Measurements from ENCODE around the gene AQP7.
"Not testable (repeated sequence)": the region's sequence is repeated elsewhere in the genome, so short reads cannot be mapped to it uniquely, and the experiment has no call there.

The AQP7 gene

DNA sequence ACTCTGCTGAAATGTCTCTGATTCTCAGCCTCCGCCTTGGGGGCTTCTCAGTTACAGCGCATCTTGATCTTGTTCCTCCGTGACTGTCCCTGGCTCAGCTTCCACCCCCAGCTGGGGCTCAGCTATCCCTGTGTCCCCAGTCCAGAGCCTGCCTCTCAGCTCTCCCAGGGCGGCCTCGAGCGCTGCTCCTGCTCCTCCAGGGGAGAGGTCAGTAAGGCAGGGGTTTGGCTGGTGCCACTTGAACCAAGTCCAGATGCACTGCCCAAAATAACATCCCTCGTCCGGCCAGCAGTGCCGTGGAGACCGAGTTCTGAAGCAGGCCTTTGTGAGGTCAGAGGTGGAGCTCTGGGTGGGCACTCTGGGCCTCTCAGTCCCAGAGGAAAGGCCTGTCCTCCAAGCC lies at the start of gene AQP7:
Gene AQP7 (minus strand): TSS at position 198 of the 400 bp plus-strand sequence. CDS start 1,306 bp downstream, outside the sequence.
- not testable (repeated sequence) for FAIRE-seq

DNA sequence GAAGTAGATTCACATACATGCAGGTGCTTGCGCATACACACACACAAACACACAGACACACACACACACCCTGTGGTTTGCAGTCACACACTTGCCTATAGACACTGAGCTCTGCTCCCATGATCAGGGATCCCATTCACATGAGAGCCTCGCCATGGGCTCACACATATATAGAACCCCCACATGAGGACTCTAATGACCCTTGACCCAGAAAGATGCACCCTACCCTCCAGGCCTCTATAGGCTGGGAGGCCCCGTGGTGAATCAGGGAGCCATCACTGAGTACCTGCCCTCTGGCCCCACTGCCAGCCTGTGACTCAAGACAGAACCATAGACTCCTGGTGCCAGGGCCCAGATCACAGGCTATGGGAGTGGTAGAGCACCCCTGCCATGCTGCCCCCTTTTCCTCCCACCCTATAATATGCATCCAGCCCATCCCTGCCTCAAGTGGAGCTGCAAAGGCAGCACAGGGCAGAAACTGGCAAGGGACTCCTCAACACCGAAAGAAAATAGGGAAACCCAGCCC lies 48.3 kb upstream of the AQP7 start:
- no peak for FAIRE-seq

DNA sequence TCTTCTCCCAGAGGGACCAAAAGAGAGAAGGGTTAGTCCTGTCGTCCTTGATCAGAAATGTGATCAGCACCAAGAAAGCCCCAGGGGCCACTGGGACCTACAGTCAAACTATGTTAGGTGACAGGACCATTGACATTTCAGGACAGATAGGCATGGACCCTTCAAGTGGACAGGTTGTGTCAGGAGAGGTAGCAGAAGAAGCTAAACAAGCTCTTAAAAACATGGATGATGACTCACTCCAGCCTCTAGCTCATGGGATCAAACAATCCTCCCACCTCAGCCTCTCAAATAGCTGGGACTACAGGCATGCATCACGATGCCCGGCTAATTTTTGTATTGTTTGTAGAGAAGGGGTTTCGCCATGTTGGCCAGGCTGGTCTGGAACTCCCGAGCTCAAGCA lies 47.3 kb upstream of the AQP7 start:
- no peak for FAIRE-seq

DNA sequence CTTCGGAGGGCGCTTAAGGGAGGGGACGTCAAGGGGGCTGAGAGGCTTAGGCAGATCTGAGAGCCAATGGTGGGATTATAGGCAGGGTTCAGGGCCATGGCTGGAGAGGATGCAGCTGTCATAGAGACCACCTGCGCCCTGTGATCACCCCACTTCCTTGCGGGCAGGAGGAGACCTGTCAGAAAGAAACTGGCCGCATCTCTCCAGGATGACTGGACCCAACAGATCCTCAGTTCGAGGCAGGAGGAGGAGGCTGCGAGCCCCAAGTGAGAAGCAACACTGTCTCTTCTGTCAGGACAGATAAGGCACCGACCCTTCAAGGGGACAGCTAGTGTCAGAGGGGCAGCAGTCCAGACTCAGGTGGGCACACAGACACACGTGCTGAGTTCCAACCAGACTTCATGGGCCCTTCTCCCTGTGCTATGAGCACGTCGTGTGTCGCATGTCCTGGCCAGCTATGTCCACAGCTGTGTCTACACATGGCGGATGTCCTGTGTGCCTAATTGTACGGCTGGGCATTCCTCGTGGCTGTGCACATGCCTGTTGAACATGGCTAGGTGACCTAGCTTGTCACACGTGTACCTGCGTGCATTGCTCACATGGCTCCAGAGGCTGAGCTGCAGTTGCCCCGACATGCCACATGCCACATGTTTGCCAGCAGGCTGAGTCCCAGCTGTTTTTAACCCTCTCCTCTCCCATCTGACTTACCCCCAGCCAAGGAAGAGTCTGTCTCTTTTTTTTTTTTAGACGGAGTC lies 45.6 kb upstream of the AQP7 start:
- FAIRE-seq, result no peak

DNA sequence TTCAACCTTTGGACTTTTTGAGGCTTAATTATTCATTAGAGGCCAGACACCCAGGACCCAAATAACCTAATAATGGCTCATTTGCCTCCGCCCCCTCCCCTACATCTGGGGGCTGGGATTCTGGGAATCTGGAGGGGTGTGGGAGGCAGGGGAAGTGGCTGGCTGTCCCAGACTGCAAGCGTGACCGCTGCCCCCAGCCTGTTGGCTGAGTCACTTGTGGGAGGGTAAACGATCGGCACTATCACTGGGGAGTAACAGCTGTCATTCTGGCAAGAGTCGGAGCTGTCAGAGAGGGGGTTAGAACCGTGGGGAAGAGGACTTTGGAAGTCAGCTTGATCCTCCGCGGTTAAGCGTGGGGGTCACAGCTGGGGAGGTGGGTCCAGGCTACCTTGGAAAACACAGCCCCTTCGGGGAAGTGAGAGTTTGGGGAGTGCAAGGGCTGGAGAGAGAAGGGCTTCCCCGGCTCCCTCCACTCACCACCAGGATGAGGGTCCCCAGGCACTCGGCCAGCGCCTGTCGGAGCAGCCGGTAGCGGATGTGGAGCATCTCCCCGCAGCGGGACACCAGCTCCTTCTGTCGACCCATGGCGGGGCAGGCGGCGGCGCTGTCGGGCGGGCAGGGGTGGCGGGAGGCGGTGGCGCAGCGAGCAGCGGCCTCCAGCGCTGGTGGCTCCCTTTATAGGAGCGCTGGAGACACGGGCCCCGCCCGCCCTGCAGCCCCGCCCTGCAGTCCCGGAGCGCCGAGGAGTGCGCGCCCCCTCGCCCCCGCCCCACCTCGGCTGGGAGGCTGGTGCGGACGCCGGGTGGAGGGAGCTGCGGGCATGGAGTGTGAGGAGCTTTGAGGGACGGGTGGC lies 44.8 kb upstream of the AQP7 start, which contains the start of gene AQP3:
Gene AQP3 (minus strand): TSS at position 648 of the 853 bp plus-strand sequence. CDS start 63 bp downstream, at position 585.
- FAIRE-seq, result no peak

DNA sequence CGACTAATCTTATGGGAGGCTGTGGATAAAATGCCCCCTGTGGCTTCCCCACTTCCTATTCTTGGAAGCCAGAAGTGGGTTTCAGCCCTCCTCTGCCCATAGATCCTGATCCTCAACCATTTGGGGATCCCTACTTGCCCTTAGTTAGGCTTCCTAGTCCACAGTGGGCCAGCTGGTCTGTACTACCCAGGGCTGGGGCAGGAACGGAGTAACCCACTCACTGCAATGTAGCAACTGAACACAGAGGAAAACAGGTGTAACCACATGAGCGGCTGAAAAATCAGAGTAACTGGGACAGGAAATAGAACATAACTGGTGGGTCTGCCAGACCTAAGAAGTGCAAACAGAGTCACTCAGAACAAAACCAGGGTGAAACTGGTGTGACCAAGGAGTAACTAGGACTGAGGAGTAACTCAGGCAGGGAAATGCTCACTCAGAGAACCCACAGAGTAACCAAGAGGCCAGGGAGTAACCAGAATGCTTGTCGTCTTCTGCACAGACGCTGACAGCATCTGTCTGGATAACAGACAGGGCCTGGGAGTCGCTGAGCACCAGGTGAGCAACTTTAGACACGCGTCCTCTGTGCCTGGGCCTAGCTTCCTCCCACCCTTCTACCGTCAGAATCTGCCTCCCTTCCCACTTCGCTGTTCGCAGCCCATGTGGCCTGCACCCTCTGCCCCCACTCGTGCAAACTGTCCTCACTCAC lies 44.0 kb upstream of the AQP7 start:
- no peak for FAIRE-seq

DNA sequence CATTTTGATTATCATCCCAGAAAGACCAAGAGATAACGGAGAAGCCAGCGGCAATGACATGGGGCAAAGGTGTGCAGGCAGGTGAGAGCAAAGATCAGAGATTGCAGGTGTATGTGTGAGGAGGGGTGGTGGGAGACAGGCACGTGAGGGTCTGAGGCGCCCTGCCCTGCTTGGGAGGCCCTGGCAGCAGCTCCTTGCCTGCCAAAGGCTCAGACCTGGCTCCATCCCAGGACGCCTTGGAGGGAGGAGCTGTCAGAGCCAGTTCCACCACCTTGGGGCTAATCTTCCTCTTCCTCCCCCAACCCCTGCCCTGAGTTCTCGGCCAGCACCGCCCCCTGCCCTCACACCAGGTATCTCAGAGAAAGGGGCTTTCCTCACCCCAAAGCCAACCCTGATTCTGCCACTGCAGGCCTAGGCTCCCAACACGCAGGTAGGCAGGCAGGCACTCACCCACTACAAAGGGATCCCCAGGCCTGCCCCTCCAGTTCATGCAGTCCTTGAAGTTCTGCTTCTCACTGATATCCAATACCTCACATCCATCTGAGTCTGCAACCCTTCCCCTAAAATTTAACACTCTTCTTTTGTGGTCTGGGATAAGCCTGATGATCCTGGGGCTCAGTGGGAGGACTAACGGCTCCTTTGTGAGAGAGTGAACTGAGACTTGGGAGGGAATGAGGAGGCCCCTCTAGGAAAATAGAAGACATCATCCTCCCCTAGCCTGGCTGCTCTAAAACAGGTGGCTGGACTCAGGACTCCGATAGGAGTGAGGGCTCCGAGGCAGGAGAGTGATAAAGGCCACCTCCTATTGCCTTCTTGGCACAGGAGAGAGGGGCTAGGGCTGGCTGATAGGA lies 43.2 kb upstream of the AQP7 start:
- FAIRE-seq, result no peak

DNA sequence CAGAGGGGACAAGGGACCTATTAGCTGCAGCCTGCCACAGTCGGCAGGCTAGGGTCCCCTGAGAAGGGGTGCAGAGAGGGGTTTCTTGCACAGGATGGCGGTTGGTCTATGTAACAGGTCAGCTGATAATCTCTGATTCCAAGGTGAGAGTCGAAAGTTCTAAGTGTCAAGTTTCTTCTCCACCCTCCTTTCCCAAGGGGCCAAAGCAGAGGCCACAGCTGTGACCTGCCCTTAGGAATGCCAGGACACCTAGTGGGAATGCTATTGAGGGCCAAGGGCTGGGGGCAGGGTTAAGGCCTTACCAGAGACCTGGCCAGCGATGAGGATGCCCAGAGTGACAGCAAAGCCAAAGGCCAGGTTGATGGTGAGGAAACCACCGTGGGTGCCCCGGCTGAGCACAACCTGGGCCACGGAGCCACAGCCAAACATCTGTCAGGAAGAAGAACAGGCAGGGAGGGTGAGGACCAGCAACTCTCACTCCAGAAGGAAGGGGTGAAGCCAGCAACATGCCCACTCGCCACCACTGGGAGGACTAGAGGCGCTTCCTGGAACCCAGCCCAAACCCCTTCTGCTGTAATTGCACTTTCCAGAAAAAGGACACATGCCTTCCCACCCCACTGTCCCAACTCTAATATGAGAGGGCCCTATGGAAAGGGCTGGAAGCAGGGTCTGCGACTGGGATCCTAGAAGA lies 41.2 kb upstream of the AQP7 start:
- FAIRE-seq, result no peak

DNA sequence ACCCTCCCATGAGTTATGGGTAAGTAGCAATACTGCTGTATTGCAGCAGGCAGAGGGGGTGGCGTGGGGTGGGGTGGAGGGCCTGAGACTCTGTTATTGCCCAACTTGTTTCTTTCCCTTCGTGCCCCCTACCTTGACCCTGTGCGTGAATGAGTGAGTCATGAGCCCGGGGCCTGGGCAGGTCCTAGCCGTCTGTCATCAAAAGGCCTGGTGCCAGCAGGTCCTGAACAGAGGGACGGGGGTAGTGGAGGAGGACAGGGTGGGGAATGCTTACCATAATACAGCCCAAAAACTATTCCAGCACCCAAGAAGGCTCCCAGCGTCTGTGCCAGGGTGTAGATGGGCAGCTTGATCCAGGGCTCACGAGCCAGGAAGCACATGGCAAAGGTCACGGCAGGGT lies 40.7 kb upstream of the AQP7 start:
- FAIRE-seq, result no peak

DNA sequence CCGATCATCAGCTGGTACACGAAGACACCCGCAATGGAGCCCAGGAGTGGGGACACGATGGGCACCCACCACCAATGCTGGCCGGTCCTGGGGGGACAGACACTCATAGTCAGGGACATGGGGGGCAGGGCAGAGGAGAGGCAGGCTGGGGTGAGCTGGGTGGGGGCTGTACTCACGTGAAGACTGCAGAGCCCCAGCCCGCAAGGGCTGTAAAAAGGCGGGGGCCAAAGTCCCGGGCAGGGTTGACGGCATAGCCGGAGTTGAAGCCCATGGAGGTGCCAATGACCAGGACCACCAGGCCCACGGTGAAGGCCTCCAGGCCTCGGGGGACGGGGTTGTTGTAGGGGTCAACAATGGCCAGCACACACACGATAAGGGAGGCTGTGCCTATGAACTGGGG lies 39.8 kb upstream of the AQP7 start:
- FAIRE-seq, result no peak

DNA sequence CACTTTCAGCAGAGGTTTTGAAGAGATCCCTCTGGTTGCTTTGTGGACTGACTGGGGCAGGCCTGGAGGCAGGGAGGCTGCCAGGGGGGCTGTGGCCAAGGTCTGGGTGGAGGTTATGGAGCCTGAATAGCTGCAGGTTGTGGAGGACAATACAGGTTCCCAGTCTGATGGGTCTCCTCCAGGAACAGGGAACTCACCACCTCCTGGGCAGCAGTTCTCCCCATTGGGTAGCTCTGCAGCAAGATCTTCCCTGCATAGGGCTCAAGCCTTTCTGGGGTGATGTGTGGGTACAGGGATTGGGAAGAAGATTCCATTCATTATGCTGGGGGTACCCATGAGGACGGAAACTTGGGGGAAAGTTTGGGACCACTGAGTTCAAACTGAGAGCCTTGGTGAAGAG lies 38.2 kb upstream of the AQP7 start:
- no peak for FAIRE-seq

DNA sequence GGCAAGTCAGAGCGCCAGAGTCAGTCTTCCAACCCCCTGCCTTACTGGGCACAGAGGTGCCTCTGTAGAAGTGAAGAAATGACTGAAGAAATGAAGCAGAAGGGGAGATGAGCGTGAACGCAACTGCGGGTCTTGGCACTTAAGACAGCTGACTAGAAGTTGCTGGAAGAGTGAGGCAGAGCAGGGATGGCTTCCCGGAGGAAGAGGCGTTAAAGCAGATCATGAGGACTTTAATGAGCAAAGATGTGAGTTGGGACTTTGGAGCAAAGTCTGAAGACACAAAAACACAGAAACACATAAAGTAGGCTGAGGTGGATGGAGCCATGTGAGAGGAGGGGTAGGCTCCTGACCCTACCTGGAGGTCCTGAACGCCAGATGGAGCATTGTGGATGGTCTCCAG lies 37.8 kb upstream of the AQP7 start:
- FAIRE-seq, result no peak

DNA sequence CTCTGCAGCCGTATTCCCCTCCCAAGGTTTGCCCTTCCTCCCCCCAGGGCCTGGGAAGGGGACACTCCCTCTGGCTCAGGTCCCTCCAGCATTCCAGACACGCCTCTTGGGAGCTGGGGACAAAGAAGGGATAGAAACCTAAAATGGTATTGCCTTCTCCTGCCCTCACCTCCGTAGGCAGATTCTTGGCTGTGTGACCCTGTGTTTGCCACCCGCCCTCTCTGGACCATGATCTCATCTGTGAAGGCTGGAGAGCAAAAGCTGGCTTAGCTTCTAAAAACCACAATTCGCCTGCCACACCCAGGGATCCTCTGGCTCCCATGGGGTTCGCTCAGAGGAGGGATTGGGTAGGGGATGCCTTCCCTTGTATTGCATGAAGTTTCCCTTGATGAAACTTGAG lies 37.4 kb upstream of the AQP7 start:
- FAIRE-seq, result no peak

DNA sequence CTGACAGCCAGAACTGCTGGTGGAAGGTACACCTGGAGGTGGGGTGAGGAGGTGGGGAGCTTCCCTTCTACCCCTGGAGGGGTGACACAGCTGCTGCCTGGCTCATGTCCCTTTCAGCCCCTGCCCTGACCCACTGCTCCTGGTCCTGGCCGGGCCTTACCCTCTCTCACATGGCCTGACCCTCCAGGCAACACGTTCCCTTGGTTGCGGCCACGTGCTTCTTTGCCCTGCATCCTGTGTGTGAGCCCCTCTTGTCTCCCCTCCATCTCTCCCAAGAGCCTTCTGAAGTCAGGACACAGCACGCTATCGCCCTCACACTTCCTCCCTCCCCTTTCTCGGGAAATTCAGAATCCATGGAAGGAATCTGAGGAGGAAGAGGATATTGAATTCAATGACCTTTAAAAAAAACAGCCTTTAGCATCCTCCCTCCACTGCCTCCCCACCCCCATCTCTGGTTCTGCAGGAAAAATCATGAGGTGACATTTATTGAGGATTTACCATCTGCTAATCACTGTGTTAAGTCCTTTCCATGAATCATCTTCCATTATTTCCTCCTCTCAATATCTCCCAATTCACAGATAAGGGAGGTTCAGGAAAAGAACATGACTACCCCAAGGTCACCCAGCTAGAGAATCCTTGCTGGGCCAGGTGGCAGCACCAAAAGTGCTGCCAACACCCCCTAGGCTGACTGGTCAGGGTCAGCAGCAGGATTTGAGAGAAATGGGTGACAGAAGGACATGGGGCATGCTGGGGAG lies 36.7 kb upstream of the AQP7 start:
- FAIRE-seq, result no peak

DNA sequence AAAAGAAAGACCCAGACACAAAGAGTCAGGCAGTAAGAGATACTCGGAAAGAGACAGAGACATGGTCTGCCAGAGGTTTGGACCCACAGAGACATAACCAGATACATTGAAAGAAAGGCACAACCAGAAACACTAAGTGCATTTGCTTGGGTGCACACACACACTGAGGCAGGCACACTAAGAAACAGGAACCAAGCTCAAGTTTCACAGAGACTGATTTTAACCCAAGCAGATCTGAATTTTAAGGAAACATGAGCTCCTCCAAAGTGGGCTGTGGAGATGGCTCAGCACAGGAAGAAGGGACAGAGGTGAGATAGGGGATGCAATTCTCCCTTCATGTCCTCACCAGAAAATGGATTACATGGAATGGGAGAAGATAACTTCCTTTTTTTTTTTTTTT lies 35.5 kb upstream of the AQP7 start:
- FAIRE-seq, result no peak

DNA sequence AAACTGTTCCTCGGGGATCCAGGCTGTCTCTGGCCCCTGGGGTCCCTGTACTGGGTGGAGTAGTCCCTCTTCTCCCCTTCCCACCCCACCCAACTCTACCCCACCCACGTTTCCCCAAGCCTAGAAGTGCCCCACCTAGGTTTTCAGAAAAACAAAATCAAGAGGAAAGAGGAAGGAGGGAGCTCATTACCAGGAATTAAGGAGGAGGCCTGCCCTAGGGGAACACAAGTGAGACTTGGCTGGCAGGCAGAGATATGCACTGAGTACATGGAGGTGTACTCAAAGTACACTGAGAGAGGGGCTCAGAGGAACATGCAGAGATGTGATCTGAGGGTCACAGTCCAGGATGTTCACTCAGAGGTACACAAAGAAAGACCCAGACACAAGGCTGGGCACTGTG lies 34.8 kb upstream of the AQP7 start:
- FAIRE-seq, result no peak

DNA sequence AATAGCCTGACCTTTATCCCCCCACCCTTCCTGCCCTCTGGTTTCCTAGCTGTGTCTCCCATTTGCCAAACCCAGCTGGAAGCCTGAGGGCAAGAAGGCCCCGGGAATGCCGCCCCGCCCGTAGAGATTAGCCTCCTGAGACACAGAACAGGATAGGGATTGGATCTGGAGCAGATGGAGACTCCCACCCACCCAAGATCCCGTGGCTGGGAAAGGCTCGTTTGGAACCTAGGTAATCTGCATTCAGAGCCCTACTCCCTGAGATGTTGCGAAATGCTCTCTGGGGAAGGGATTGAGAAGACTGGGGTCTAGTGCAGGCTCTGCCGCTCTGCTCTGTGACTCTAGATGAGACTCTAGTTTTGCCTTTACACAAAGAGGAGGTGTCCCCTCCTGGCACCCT lies 34.1 kb upstream of the AQP7 start:
- FAIRE-seq, result no peak

DNA sequence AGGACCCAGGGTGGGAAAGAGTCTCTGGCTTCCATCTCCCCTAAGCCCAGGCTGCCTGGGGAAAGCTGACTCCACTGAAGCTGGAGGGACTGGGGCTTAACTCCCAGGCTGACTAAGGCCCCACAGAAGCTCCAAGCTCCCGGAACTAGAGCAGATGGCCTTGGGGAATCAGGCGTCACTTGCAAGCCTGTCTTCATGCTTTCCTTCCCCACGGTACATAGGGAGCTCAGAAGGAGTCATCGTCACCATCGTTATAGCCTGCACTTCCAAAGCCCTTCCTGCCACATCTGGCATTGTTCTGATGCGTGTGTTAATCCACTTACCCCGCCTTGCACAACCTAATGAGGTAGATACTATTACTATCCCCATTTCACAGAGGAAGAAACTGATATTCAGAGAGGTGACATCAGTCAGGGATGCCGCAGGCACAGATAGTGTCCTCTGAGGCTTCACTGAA lies 33.5 kb upstream of the AQP7 start:
- FAIRE-seq, result no peak

DNA sequence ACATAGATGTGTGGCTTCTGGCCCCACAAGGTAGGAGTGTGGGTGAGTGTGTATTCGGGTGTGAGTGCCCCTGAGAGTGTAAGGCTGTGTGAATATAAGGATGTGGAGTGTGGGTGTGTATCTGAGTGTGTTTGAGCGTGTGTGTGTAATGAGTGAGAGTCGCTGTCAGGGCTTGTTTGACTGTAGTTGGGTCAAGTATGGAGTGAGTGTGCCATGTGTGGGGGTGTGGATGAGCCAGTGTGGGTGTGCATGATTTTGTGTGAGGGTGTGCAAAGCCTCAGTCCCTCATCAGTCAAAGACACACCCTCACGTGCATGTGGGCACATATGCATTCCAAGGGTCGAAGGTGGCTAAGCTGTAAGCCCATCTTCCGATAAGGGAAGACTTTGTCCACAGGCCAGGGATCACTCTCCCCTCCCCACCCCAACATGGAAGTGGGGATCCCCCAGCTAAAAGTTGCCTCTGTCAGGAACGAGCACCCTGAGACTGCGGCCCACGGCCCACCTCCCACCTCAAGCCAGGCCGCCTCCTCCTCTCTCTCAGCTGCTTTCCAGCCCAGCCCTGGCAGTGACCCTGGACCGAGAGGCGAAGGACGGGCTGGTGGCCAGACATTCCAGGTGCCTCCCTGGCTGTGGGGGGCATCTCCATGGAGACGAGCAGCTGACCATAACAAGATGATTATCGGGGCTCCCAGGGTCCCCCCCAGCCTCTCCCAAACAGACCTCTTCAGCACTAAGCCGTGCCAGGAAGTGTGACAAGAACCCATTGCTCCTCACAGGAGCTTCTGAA lies 32.1 kb upstream of the AQP7 start:
- no peak for FAIRE-seq

DNA sequence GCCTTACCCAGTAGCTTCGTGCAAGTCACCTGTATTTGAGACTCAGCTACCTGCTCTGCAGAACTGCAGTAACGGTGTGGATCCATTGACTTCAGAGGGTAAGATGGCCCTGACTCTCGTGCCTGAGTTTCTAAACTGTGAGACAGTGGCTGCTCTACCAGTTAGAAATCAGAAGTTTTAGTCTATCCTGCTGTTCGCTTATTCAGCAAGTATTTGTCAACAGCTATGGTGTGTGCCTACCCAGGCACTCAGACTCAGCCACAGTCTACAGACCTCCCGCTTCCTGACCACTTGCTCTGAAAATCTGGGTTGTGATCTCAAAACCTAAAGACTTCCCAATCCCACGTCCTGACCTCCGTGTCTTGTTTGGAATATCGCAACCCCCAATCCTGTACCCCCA lies 31.5 kb upstream of the AQP7 start:
- FAIRE-seq, result no peak
